H1 (cell line): ENCODE data around the gene PRKCA. TPM values are rescaled to one million over a fixed set of nuclear protein-coding genes. Genes with fewer than 3 reads are reported as not detected.

Experiments
- CTCF ChIA-PET: fragments of 300-600 bp; sonication (Branson Sonifier 250); formaldehyde crosslinking; loops from one replicate; lab custom pipeline; 2021; ENCODE audit not compliant: partially characterized antibody; lab: Charles Lee
- POLR2A ChIA-PET: fragments of 300-600 bp; sonication (Branson Sonifier 250); formaldehyde crosslinking; loops from one replicate; lab custom pipeline; 2021; ENCODE audit warnings: inconsistent platforms; ENCODE audit not compliant: partially characterized antibody; lab: Charles Lee
- DNase-seq, 2 experiments: peaks; one replicate each; pipeline versions ENCODE4 v3.0.0 to v3.0.0-alpha.2; 2010 to 2022; ENCODE audit warnings: low spot score in 2 of 2, low read depth in 1 of 2, mixed read lengths in 1 of 2
- FAIRE-seq: peaks from 2 replicates; lab custom pipeline; 2011; peaks lifted over from hg19 to GRCh38; lab: Jason Lieb, UNC
- H2AFZ ChIP-seq: 2 replicates; pipeline ENCODE4 v1.8.1; 2012; ENCODE audit warnings: low read length, inconsistent platforms
- H2AK5ac ChIP-seq: 2 replicates; pipeline ENCODE4 v1.6.1; 2013; ENCODE audit warnings: low read depth, low read length
- H2BK120ac ChIP-seq: replicated peaks from 2 replicates; pipeline ENCODE3; 2013; ENCODE audit warnings: low read depth, low read length, inconsistent platforms
- H2BK12ac ChIP-seq: 2 replicates; pipeline ENCODE4 v1.6.1; 2013; ENCODE audit warnings: low read depth, low read length
- H2BK15ac ChIP-seq: 2 replicates; pipeline ENCODE4 v1.6.1; 2013; ENCODE audit warnings: low read length
- H2BK20ac ChIP-seq: 2 replicates; pipeline ENCODE4 v1.6.1; 2013; ENCODE audit warnings: low read length
- H2BK5ac ChIP-seq: 2 replicates; pipeline ENCODE4 v1.6.1; 2013; ENCODE audit warnings: low read depth, low read length
- H3K14ac ChIP-seq: 2 replicates; pipeline ENCODE4 v1.6.1; 2013; ENCODE audit warnings: inconsistent platforms; ENCODE audit not compliant: insufficient read length
- H3K18ac ChIP-seq: 2 replicates; pipeline ENCODE4 v1.6.1; 2013; ENCODE audit warnings: low read length; ENCODE audit errors: extremely low read depth
- H3K23ac ChIP-seq: 2 replicates; pipeline ENCODE4 v1.6.1; 2013; ENCODE audit warnings: inconsistent platforms; ENCODE audit not compliant: insufficient read length
- H3K23me2 ChIP-seq: 2 replicates; pipeline ENCODE4 v1.6.1; 2013; ENCODE audit warnings: low read depth, low read length
- H3K27ac ChIP-seq: 2 replicates; pipeline ENCODE4 v1.6.1; 2011; ENCODE audit warnings: low read depth, low read length, inconsistent platforms
- H3K27me3 ChIP-seq, 4 experiments: replicated peaks in 1 of 4; 1 replicate in 1 of 4; 2 replicates in 3 of 4; pipeline versions ENCODE4 v1.6.1 to v1.8.1; 2011 to 2013; ENCODE audit warnings: low read length in 3 of 4, mild to moderate bottlenecking in 3 of 4, inconsistent platforms in 2 of 4, mixed read lengths in 2 of 4, moderate library complexity in 1 of 4; ENCODE audit not compliant: control insufficient read depth in 3 of 4, insufficient read depth in 3 of 4; ENCODE audit errors: extremely low read depth in 1 of 4
- H3K36me3 ChIP-seq, 4 experiments: 2 replicates each; pipeline versions ENCODE4 v1.6.1 to v1.8.1; 2011 to 2013; ENCODE audit warnings: mild to moderate bottlenecking in 4 of 4, low read length in 3 of 4, moderate library complexity in 2 of 4, control low read depth in 1 of 4, inconsistent platforms in 1 of 4; ENCODE audit not compliant: insufficient read depth in 4 of 4, control insufficient read depth in 2 of 4
- H3K4ac ChIP-seq: replicated peaks from 2 replicates; pipeline ENCODE3; 2013; ENCODE audit warnings: low read length, low read depth, mixed read lengths, inconsistent platforms; ENCODE audit not compliant: insufficient read length
- H3K4me1 ChIP-seq, 4 experiments: replicated peaks in 1 of 4; 1 replicate in 1 of 4; 2 replicates in 3 of 4; pipeline versions ENCODE4 v1.6.1 to v1.8.1; 2011 to 2013; ENCODE audit warnings: low read length in 3 of 4, inconsistent platforms in 2 of 4, mixed read lengths in 1 of 4; ENCODE audit not compliant: insufficient read depth in 4 of 4, control insufficient read depth in 3 of 4
- H3K4me2 ChIP-seq, 2 experiments: 2 replicates each; pipeline versions ENCODE4 v1.6.1 to v1.8.1; 2011 to 2013; ENCODE audit warnings: low read depth in 2 of 2, low read length in 2 of 2, control low read depth in 1 of 2, inconsistent platforms in 1 of 2, mild to moderate bottlenecking in 1 of 2; ENCODE audit not compliant: insufficient read depth in 1 of 2
- H3K4me3 ChIP-seq, 4 experiments: fragments of 200-600, 300-600 bp in 1 of 4; sonication (generic), shearing (Covaris generic), sonication (Bioruptor Twin) in 1 of 4; 2 replicates each; pipeline versions ENCODE4 v1.5.1 to v1.8.1; 2011 to 2016; ENCODE audit warnings: low read length in 4 of 4, low read depth in 3 of 4, control low read depth in 2 of 4, inconsistent platforms in 2 of 4, mild to moderate bottlenecking in 2 of 4, mixed read lengths in 1 of 4, moderate library complexity in 1 of 4; ENCODE audit not compliant: insufficient read depth in 2 of 4; ENCODE audit errors: extremely low read depth in 1 of 4
- H3K56ac ChIP-seq: replicated peaks from 2 replicates; pipeline ENCODE3; 2013; ENCODE audit warnings: low read depth, mild to moderate bottlenecking, mixed read lengths, low read length, inconsistent platforms; ENCODE audit not compliant: insufficient read length
- H3K79me1 ChIP-seq: 2 replicates; pipeline ENCODE4 v1.6.1; 2013; ENCODE audit warnings: low read depth, low read length, control low read depth
- H3K79me2 ChIP-seq, 2 experiments: 2 replicates each; pipeline versions ENCODE4 v1.6.1 to v1.8.1; 2012 to 2013; ENCODE audit warnings: low read length in 2 of 2, mild to moderate bottlenecking in 2 of 2, inconsistent platforms in 1 of 2; ENCODE audit not compliant: insufficient read depth in 2 of 2, control insufficient read depth in 1 of 2
- H3K9ac ChIP-seq, 4 experiments: replicated peaks in 1 of 4; 1 replicate in 1 of 4; 2 replicates in 3 of 4; pipeline versions ENCODE4 v1.6.1 to v1.8.1; 2011 to 2013; ENCODE audit warnings: low read depth in 3 of 4, low read length in 3 of 4, control low read depth in 2 of 4, mild to moderate bottlenecking in 2 of 4, moderate library complexity in 2 of 4, inconsistent platforms in 1 of 4; ENCODE audit errors: extremely low read depth in 1 of 4
- H3K9me3 ChIP-seq, 2 experiments: 2 replicates each; pipeline versions ENCODE4 v1.6.1 to v1.8.1; 2012 to 2013; ENCODE audit warnings: mild to moderate bottlenecking in 2 of 2, moderate library complexity in 2 of 2, control low read depth in 1 of 2, inconsistent platforms in 1 of 2, low read depth in 1 of 2, low read length in 1 of 2, mixed read lengths in 1 of 2; ENCODE audit not compliant: insufficient read depth in 2 of 2
- H4K20me1 ChIP-seq, 2 experiments: replicated peaks in 1 of 2; 2 replicates each; pipeline versions ENCODE3 to v1.8.1; 2011 to 2013; ENCODE audit warnings: inconsistent platforms in 2 of 2, low read length in 2 of 2, mild to moderate bottlenecking in 1 of 2; ENCODE audit not compliant: insufficient read depth in 2 of 2, control insufficient read depth in 1 of 2
- H4K5ac ChIP-seq: 2 replicates; pipeline ENCODE4 v1.6.1; 2013; ENCODE audit warnings: low read length, low read depth, mixed read lengths, inconsistent platforms; ENCODE audit not compliant: insufficient read length
- H4K8ac ChIP-seq: 2 replicates; pipeline ENCODE4 v1.8.0; 2013; ENCODE audit warnings: mild to moderate bottlenecking, moderate library complexity, low read length, inconsistent platforms; ENCODE audit not compliant: insufficient read depth; ENCODE audit errors: extremely low read depth
- H4K91ac ChIP-seq: replicated peaks from 2 replicates; pipeline ENCODE3; 2013; ENCODE audit warnings: low read length, mixed read lengths, inconsistent platforms; ENCODE audit not compliant: insufficient read length
- BRCA1 ChIP-seq: IDR thresholded peaks from 2 replicates; pipeline ENCODE4 v1.6.1; 2012; ENCODE audit warnings: low read depth, low read length, improper control_type of control experiment
- KDM1A ChIP-seq: fragments of 200-600, 300-600 bp; sonication (generic); IDR thresholded peaks from 2 replicates; pipeline ENCODE4 v1.7.1; 2016; ENCODE audit warnings: mild to moderate bottlenecking, low read length, borderline replicate concordance
- SIRT6 ChIP-seq: IDR thresholded peaks from one replicate; pipeline ENCODE4 v1.7.1; 2012; ENCODE audit warnings: low read length, inconsistent platforms
- TCF12 ChIP-seq: IDR thresholded peaks from 2 replicates; pipeline ENCODE4 v1.6.1; 2011; ENCODE audit warnings: low read depth, mild to moderate bottlenecking, low read length
- WGBS, 2 experiments: shearing (Covaris generic) in 1 of 2; methylation state at CpG; one replicate each; pipeline versions ENCODE4 v1.1.6 to v1.1.7; 2013 to 2015; ENCODE audit warnings: low lambda C conversion rate in 2 of 2, mixed read lengths in 2 of 2, inconsistent platforms in 1 of 2, low coverage in 1 of 2, missing lambda C conversion rate in 1 of 2; ENCODE audit not compliant: insufficient replicate concordance in 2 of 2, insufficient coverage in 1 of 2, insufficient read length in 1 of 2; ENCODE audit errors: extremely low coverage in 1 of 2, missing lambda C conversion rate in 1 of 2; 5-methylcytosine and 5-hydroxymethylcytosine counted together
- polyA plus RNA-seq, 7 experiments: library from polyadenylated mRNA; depleted of rRNA in 3 of 7; stranded (reverse) in 5 of 7; unstranded in 2 of 7; fragments of >200 nt in 5 of 7; fragments of 200-250 nt in 2 of 7; gene quantifications; 1 replicate in 5 of 7; 2 replicates in 1 of 7; 4 replicates in 1 of 7; pipeline versions ENCODE4 v1.2.1 to v1.2.3, GENCODE V29; 2011 to 2013; ENCODE audit warnings: missing spikeins in 2 of 7, mixed read lengths in 2 of 7
- total RNA-seq: library from RNA; stranded (reverse); fragmentation: NEBNext Ultra II Directional; extraction: Animal tissue kit (Norgen Biotek cat#: 25700); gene quantifications from 2 replicates; pipeline ENCODE4 v1.2.1, GENCODE V29; 2021
- TF ChIP-seq, protein P1 (sequence below): IDR thresholded peaks from 2 replicates; pipeline ENCODE4 v1.6.1; 2012; ENCODE audit warnings: inconsistent platforms

Gene PRKCA
- total and polyA plus RNA-seq, 2 of the 8 experiments (the other 6 are each of a cell fraction or from before 2014, with no cell fraction given) = 5.8 to 17.8 TPM

DNA sequence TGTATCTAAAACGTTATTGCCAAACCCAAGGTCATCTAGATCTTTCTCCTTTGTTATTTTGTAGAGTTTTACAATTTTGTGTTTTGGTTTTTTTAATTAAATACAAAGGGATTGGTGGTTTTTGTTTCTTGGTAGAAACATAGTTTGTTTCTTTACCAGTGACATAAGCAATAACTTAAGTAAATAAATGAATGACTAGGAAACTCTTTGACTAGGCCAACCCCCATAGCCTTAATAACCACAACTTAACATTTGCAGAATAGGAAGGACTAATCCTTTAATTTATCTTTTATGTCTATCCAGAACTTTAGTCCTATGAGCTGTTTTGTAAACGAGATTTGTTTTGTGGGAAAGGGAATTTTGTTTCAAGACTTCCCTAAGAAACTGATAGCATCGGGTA, 162.5 kb downstream of the PRKCA start:
- CTCF ChIA-PET = interaction anchor here (0.9 to 2.3 kb wide), 4 partner anchors 12 to 102 kb away, joined by 3 to 5 read pairs (median 3); no protein-coding TSS in a partner anchor
- H3K79me2 ChIP-seq = no peaks in the 10 kb centered on the region
- WGBS, 2 experiments = 99% methylated on average over 3 of the region's 3 CpGs; no CpG with 5 or more reads in 1 of the 2 experiments

More for the DNA sequence above, 162.5 kb downstream of the PRKCA start:
- Histone ChIP-seq H3K79me1 (0 out of 2 replicates have a peak, but pooled peaks cover 2% of the 10 kb centered on the region), H4K5ac (no peak overlapping the region), H3K9ac (no peak overlapping the region), H2BK120ac (no peak overlapping the region), H3K4ac (no peak overlapping the region), H2BK20ac (no peak overlapping the region), H2BK15ac (no peak overlapping the region), H3K4me2 (no peak overlapping the region), H3K23me2 (no peaks in the 10 kb centered on the region), H3K18ac (no peak overlapping the region), H3K9me3 (no peaks in the 10 kb centered on the region), H3K14ac (no peak overlapping the region), H3K56ac (no peak overlapping the region), H3K27ac (no peak overlapping the region), H3K4me1 (peaks cover 0 to 9% (median 7%) of the 10 kb centered on the region in 4 experiments; a peak in 6 of 7 replicates), H2AFZ (no peak overlapping the region), H4K20me1 (peaks cover 0 to 7% of the 10 kb centered on the region in 2 experiments), H3K36me3 (no peaks in the 10 kb centered on the region), H3K27me3 (peaks cover 0 to 8% (median 2%) of the 10 kb centered on the region in 4 experiments; a peak in 4 of 7 replicates), H2BK5ac (no peak overlapping the region), H4K91ac (no peak overlapping the region), H3K23ac (no peak overlapping the region), H4K8ac (no peak overlapping the region), H2AK5ac (no peak overlapping the region), H2BK12ac (no peak overlapping the region), H3K4me3 (no peak overlapping the region)
- FAIRE-seq (no peak), DNase-seq (no peak)
- POLR2A ChIA-PET = no interaction called here
- no peak for TF ChIP-seq KDM1A
- no peak for TF ChIP-seq SIRT6
- TF ChIP-seq, protein P1, sequence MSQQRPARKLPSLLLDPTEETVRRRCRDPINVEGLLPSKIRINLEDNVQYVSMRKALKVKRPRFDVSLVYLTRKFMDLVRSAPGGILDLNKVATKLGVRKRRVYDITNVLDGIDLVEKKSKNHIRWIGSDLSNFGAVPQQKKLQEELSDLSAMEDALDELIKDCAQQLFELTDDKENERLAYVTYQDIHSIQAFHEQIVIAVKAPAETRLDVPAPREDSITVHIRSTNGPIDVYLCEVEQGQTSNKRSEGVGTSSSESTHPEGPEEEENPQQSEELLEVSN = no peak
- TF ChIP-seq TCF12 = no peak
- no peak for TF ChIP-seq BRCA1
